Caki2 (cell line): ENCODE results near the gene RING1. TPM values are rescaled to one million over a fixed set of nuclear protein-coding genes. Genes with fewer than 3 reads are reported as not detected.

Experiments used
- DNase-seq: peaks from one replicate; pipeline ENCODE4 v3.0.0-alpha.2; 2015; ENCODE audit warnings: low read depth
- in situ Hi-C: cut with HindIII; loops from 2 replicates; pipeline ENCODE4 v1.10.0; 2016; ENCODE audit warnings: low sequenced_read_pairs, low pct_unique_long_range_greater_than_20kb, mixed read lengths
- total RNA-seq: library from RNA; depleted of rRNA; stranded (reverse); fragments of >200 nt; shearing (Covaris generic); gene quantifications from 2 replicates; pipeline ENCODE4 v1.2.3, GENCODE V29; 2014; ENCODE audit warnings: low replicate concordance

Gene RING1
- total RNA-seq, 1 experiment from 2014 or later, result 56.9 TPM

DNA sequence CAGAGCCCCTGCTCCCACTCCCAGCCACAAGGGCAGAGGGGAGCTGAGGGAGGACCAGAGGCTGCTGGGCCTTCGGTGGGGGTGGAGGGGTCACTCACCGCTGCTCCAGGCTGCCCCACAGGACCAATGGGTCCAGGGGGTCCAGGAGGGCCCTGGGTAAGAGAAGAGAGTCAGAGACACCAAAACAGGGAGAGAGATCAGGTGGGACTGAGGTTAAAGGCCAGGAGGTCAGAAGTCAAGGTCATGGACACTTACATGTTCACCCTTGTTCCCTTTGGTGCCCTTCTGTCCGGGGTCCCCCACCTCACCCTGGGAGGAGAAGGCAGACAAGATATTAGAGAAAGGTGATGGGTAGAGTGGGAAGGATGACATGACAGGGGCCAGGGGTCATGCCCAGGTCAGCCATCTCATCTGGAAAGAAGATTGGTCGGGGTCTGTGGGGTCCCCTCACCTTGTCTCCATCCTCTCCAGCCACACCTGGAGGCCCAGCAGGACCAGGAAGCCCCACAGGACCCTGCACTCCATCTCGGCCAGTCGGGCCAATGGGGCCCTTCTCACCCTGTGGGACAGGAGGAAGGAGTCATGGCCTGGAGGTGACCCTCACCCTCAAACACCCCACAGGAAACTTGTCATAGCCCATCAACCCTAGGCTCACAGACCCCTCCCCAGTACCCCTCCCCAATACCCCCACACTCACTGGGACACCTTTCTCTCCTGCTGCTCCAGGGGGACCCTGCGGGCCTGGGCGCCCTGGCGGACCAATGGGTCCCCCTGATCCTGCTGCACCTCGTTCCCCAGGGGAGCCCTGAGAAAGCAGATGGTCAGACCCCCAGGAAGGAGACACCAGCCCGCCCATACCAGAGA is 37.1 kb upstream of the RING1 start:
- no peak for DNase-seq
- in situ Hi-C loops, result no loop called here

DNA sequence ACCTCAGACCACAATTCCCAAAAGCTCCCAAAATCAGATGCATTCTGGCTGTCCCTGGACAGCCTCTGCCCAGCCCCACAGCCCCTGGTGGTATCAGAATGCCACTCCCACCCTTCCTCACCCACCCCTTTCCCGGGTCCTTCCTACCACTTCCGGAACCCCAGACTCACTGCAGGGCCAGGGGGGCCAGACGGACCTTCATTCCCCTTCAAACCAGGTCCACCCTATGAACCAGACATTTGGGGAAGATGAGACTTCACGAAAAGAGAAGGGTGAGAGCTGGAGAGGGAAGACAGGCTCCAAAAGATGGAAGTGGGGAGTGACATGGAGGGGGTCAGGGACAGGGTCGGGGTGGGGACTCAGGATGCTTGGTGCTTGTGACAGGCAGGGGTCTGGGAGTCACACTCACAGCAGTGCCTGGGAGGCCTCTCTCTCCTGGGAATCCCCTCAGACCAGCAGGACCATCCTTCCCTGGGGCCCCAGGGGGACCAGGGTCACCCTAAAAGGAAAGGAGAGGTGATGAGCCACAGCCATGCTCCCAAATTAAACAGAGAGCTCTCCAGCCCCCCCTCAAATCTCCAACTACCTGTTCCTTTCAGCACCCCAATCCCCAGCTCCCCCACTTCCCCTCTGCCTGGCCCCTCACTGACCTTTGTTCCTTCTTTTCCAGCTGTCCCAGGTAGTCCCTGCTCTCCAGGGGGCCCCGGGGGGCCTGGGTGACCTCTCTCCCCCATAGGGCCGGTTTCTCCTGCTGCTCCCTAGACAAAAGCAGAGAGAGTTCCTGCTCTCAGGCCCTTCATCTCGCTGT is 36.2 kb upstream of the RING1 start:
- in situ Hi-C loops, result no loop called here
- no peak for DNase-seq

DNA sequence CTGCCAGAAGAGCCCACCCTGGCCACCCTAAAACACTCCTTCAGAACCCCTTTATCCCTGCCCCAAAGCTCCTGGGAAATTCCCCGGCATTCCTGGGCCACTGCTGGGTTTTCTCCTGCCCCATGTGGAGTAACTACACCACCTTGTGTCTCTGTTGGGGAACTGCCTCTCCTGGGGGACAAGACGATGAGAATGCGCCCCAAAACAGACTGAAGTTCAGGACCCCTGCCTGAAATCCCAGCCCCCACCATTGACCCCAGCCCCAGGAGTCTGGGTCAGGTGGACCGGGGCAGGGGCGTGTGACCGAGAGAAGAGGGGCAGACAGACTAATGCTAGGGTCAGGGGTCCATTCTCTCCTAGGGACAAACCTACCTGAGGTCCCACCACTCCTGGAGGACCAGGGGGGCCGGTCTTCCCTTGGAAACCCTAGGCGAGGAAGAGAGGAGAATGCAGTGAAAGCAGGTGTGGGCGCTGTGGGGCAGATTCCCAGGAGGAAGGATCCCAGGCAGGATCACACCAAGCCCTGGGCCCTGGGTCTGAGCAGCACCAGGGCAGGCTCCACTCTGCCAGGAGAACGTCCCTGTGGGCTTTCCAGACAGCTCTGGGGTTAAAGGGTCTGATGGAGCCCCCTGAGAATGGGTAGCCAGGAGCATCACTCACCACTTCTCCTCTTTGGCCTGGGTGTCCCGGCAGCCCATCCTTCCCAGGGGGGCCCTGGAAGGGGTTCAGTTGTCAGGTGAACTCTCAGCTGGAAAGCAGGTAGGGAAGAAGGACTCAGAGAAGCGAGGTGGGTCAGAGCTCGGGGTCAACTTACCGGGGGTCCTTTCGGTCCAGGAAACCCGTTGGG is 35.4 kb upstream of the RING1 start:
- no peak for DNase-seq
- in situ Hi-C loops, result no loop called here

DNA sequence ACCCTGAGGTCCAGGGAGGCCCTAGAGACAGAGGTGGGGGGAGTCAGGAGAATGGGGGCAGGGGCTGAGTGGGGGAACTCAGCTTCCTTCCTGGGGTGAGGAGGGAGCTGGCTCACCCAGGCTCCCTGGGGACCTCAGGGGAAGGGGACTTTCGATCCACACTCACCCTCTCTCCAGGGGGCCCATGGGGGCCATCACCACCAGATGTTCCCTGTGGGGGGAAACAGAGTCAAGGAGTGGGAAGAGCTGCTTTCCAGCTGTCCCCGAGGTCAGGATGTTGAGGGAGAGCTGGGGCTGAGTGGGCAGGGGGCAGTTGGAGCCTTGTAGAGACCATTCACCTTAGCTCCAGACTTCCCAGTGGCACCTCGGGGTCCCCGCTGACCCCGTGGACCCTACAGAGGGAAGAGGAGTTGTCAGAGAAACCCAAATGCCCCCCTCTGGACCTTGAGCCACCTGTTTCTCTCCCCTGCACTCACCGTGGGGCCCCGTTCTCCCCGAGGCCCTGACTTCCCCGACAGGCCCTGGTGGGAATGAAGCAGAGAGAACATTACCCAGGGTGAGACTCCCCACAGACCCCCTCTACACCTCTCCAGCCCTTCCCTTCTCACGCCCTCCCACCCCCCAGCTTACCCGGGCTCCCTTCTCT is 34.6 kb upstream of the RING1 start:
- in situ Hi-C loops, result no loop called here
- DNase-seq, result no peak

DNA sequence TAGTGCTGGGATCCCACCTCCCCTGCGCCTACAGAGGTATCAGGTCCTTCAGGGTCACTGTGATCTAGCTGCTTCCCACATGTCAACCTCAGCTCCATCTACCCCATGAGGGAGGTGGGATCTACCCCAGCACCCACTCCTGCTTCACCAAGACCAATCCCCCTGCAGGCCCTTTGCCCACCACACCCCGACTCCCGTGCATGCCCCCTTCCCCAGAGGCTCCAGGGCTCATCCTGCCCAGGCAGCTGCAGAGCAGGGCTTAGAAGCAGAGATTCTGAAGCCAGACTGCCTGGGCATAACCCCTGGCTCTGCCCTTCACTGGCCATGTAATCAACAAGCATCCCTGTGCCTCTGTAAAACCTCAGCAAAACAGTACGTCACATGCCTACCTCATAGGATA is 33.5 kb upstream of the RING1 start:
- in situ Hi-C loops, result no loop called here
- DNase-seq, result no peak

DNA sequence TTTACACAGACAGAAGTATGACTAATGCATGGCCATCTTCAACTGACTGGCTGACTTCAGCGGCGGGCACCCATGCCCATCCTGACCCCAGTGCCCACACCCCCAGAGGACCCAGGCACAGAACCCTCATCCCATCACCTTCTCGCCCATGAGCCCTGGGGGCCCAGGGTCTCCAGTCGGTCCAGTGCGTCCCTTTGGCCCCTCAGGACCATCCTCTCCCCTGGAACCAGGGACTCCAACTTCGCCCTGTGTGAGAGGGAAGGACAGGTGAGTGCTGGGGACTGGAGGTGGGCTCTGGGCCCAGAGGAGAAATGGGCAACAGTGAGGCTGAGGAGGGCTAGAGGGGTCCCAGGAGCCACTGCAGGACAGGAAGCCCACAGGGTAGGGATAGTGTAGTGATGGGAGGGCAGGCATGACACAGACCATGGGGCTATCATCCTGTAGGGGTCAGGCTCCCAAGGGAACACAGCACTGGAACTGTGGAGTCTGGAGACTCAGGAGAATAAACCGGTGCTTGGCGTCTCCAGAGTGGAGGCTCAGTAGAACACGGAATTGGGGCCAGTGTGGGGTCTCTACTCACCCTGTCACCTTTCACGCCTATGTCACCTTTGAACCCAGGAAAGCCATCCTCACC is 32.7 kb upstream of the RING1 start:
- no peak for DNase-seq
- in situ Hi-C loops, result no loop called here

DNA sequence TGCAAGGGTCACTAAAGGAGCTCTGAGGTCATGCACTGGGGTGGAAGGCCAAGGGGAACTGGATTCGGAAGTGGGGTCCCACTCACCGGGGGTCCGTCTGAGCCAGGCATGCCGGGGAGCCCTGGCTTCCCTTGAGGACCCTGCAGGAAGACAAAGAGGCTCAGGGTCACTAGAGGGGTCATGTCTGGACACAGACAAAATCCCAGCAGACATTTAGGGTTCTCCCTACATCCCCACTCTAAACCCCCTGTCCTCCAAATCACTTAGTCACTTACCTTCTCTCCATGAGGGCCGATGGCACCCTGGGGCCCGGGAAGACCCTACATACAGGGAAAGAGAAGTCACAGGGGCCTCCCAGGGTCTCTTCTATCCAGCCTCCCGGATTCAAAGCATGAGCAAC is 31.4 kb upstream of the RING1 start:
- no peak for DNase-seq
- in situ Hi-C loops, result no loop called here

DNA sequence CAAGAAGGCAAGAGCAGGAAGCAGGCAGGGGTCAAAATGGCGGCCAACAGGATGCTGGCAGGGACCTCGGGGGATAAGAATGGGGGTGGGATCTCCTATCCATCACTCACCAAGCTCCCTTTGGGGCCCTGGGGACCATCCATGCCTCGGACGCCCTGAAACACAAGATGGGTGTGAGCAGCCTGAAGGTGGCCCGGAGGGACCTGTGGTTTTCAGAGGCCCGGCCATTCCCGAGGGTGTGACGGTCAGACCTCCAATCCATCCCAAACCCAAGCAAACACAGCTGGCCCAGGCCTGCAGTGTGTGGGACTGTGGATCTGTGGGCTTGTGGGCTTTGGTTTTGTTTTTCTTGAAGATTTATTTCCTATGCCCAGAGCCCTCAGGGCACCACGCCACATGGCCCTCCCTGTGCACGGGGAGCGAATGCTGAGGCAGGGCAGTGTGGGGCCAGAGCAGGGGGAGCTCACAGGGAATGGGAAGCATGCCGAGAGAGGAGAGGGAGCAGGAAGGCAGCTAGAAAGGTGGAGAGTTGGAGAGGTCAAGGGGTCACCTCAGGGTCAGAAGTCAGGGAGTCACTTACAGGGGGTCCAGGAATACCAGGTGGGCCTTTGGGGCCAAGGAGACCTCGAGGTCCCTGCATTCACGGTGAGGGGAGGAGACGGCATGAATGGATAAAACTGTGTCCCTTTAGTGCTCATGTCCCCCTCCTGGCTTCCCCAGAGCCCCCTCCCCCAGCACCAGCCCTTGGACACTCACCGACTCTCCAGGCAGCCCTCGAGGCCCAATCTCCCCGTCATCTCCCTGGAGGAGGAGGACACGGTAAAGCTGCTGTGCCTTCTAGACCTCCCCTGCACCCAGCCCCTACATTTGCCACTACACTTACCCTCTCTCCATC is 30.5 kb upstream of the RING1 start:
- in situ Hi-C loops, result no loop called here
- DNase-seq, result no peak

DNA sequence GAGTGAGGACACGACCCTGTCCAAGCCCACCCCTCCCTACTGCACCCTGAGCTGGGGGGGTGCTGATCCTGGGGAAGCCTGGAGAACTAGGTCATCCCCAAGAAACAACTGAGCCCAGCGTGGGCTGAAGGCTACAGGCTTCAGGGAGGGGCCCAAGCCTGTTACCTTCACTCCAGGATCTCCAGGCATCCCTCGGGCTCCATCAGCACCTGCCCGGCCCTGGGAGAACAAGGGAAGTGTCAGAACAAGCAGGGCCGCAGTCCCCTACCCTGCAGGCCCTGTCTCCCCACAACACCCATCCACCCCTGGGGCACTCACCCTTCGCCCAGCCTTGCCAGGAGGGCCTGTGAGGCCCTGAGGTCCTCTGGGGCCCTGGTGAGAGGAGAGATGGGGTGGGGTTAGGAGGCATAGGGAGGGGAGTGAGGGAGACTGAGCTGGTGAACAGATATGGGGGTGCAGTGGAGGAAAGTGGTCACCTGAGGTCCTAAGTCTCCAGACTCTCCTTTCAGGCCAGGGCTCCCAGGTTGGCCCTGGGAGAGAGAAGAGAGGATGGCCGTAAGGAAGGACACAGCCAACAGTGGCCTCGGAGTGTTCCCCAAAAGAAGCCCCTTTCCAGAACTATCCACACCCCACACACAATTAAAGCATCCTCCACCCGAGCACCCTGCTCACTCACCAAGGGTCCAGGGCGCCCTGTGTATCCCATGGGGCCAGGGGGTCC is 29.4 kb upstream of the RING1 start:
- no peak for DNase-seq
- in situ Hi-C loops, result no loop called here

DNA sequence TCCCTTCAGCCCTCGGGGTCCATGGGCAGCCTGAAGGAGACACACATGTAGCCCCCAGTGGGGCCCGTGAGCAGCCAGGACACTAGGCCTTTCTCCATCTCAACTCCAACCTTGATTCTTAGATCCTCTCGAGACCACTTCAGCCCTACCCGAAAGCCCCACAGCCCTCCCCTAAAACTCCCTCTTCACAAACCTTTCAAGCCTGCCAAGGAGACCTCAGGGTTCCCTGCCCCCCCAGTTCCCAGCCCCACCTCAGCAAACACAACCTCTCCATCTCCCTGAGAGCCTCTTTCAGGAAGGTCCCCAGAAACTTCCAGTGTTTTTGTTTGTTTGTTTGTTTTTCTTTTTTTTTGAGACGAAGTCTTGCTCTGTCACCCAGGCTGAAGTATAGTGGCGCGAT is 27.2 kb upstream of the RING1 start:
- in situ Hi-C loops, result no loop called here

DNA sequence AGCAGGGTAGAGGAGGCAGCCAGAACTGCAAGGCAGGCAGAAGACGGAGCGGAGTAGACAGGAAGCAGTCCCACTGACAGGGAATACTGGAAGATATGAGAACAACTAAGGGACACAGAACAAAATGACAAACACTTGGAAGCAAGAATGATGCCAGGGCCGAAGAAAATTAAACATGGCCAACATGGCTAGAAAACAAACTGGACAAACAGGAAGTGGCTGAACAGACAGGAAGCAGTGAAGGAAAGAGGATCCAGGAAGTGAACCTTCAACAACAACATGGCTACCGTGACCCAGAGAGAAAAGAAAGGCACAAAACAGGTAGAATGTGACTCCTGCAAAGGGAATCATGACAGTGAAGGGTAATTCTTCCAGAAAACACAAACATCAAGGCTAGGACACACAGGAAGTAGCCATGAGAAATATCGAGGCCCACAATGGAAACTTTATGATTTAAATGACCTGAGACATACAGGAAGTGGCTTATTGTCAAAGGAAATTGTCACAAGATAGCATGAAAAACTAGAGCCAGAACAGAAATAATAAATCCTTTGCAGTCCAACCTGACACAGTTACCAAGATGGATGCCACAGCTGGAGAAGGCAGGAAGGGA is 25.1 kb upstream of the RING1 start:
- no peak for DNase-seq
- in situ Hi-C loops, result no loop called here

More for the DNA sequence above, 27.2 kb upstream of the RING1 start:
- DNase-seq, result no peak

DNA sequence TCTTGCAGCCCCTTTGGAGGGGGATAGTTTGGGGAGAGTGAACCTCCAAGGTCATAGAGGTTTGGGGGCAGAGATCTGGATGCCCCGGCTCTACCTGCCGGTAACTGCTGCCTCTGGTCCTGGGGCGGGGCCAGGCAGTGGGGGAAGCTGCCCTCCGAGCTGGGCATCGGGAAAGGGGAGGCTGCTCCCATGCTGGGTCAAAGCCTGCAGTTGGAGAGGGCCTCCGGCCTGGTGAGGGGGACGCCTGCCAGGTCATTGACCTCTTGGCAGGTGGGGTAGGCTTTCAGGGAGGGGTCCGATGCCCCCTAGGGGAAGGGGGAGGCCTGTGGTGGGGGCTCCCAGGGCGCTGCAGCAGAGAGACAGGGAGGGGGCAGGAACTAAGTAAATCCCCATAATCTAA is 23.1 kb upstream of the RING1 start:
- in situ Hi-C loops, result no loop called here

DNA sequence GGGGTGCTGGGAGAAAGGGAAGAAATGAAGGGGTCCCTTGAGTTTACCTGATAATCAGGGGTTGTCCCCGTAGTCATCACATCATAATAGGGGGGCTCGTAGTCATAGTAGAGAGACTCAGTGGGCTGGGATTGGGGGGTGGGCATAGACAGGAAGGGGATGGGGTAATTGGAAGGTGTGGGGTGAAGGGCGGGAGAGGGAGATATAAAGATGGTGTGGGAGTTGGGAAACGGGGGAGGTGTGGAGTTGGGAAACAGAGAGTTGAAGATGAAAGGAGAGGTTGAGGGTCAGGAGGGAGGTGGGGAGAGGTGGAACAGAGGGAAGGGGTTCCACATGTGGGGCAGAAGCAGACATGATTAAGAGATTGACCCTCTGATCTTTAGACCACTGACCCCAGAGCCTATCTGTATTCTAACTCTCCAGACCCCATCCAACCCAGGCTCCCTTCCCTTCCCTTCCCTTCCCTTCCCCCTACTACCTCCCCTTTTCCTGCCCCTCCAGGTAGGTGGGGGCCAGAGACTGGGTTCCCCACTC is 22.6 kb upstream of the RING1 start:
- in situ Hi-C loops, result no loop called here

More for the DNA sequence above, 23.1 kb upstream of the RING1 start:
- DNase-seq, result no peak

DNA sequence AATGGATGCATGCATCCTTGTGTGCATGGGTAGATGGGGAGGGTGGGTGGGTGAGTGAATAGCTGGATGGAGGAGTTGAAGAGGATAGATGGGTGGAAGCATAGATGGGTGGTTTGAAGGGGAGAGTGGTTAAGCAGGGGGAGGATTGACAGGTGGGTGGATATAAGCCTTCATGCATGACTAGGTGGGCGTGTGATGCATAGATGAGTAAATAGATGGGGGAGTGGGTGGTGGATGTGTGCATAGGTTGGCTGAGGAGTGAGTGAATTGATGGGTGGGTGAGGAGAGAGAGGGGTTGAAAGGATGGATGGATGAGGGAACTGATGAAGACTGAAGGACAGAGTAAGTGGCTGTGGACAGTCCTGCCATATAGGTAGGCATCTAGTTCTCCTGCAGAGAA is 20.5 kb upstream of the RING1 start:
- DNase-seq, result no peak
- in situ Hi-C loops, result no loop called here

More for the DNA sequence above, 22.6 kb upstream of the RING1 start:
- no peak for DNase-seq

DNA sequence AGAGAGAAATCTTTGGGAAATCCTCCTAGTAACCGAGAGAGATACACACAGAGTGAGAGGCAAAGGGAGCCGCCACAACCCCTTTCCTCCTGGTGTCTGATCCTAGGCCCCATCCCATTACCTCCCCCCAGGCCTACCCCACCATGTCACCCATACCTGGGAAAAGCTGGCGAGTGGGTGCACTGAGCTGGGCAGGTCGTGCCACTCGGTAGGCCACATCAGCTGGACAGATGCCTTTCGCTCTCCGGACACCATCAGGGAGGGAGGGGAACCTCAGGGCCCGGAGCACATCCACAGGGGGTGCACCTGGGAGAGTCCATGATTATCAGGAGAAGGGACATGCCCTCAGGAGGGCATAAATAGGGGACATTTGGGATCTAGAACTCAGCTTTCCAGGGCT is 19.1 kb upstream of the RING1 start:
- in situ Hi-C loops, result no loop called here
- no peak for DNase-seq
